ENCODE data around the gene CHRNA9. TPM values are rescaled to one million over a fixed set of nuclear protein-coding genes. Genes with fewer than 3 reads are reported as not detected.

The CHRNA9 gene
- total and polyA plus RNA-seq, 2 experiments from 2014 or later = 0.50 to 1.6 TPM

DNA sequence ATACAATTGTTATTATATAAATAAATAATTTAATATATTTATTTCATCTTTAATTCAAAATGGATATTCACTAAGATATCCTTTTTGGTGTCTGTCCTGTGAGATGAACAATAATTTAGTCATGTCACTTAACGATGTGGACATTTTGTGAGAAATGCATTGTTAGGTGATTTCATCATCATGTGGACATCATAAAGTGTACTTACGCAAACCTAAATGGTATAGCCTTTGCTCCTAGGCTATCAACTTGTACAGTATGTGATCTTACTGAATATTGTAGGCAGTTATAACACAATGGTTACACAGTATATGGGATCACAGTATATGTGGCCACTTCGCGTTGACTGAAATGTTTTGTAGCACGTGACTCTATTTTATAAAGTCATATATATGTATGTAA is 20.2 kb upstream of the CHRNA9 start:
- Histone ChIP-seq H3K9me3 (ENCODE audit: low read depth) (no peaks in the 10 kb centered on the region), H3K9me2 (replicated peaks; ENCODE audit: insufficient read depth) (no peaks in the 10 kb centered on the region), H3K27me3 (no peaks in the 10 kb centered on the region), H3K4me1 (ENCODE audit: insufficient read depth) (peaks cover 15% of the 10 kb centered on the region), H3K36me3 (replicated peaks; ENCODE audit: insufficient read depth, low read depth) (no peaks in the 10 kb centered on the region), H3K4me2 (no peak overlapping the region), H3K4me3 (no peak overlapping the region), H4K20me1 (ENCODE audit: insufficient read depth, poor library complexity, severe bottlenecking) (peaks cover 2% of the 10 kb centered on the region), H3K79me2 (no peaks in the 10 kb centered on the region), H3K27ac (peak overlapping the region; percentile 94), H2AFZ (no peak overlapping the region)
- 91% methylated on average over 5 of the region's 5 CpGs for WGBS (ENCODE audit: low lambda C conversion rate, missing lambda C conversion rate)
- no peak for DNase-seq (ENCODE audit: low spot score)
- TF ChIP-seq, protein P1, sequence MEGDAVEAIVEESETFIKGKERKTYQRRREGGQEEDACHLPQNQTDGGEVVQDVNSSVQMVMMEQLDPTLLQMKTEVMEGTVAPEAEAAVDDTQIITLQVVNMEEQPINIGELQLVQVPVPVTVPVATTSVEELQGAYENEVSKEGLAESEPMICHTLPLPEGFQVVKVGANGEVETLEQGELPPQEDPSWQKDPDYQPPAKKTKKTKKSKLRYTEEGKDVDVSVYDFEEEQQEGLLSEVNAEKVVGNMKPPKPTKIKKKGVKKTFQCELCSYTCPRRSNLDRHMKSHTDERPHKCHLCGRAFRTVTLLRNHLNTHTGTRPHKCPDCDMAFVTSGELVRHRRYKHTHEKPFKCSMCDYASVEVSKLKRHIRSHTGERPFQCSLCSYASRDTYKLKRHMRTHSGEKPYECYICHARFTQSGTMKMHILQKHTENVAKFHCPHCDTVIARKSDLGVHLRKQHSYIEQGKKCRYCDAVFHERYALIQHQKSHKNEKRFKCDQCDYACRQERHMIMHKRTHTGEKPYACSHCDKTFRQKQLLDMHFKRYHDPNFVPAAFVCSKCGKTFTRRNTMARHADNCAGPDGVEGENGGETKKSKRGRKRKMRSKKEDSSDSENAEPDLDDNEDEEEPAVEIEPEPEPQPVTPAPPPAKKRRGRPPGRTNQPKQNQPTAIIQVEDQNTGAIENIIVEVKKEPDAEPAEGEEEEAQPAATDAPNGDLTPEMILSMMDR (IDR thresholded peaks at IDR 0.05; ENCODE audit: poor library complexity) = no peak
- TF ChIP-seq EZH2phosphoT487 (IDR thresholded peaks at IDR 0.05; ENCODE audit: low read depth, severe bottlenecking, unreplicated experiment) (no peak), EZH2 (IDR thresholded peaks at IDR 0.05; ENCODE audit: borderline replicate concordance) (no peak)

DNA sequence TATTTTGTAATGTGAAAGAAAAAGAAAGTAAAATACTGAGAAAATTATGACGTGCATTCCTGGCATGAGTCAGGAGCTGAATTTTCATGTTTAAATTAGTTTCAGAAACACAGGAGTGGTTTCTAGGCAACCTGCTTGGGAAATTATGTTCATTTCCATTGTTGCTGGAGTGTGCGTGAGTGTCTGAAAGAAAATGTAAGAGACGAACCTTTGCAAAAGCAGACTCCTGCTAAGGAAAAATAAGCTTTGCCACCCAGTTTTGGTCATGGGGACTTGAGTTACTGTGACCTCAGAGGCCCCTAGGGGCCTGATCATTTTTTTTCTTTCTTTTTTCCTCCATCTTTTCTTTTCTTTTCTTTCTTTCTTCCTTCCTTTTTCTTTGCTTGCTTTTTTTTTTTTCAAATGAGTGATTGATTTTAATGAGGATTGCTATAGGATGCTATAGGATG is 18.8 kb upstream of the CHRNA9 start:
- Histone ChIP-seq H4K20me1 (ENCODE audit: insufficient read depth, poor library complexity, severe bottlenecking) (peaks cover 2% of the 10 kb centered on the region), H3K4me3 (no peak overlapping the region), H3K27me3 (no peaks in the 10 kb centered on the region), H3K9me3 (ENCODE audit: low read depth) (no peaks in the 10 kb centered on the region), H3K27ac (peak overlapping the region; percentile 94), H2AFZ (peak overlapping the region; percentile 58), H3K9me2 (replicated peaks; ENCODE audit: insufficient read depth) (no peaks in the 10 kb centered on the region), H3K4me1 (ENCODE audit: insufficient read depth) (peaks cover 17% of the 10 kb centered on the region), H3K4me2 (peak overlapping the region; percentile 75), H3K79me2 (no peaks in the 10 kb centered on the region), H3K36me3 (replicated peaks; ENCODE audit: insufficient read depth, low read depth) (no peaks in the 10 kb centered on the region)
- DNase-seq (ENCODE audit: low spot score) = peak; percentile 78
- TF ChIP-seq, protein P1 (IDR thresholded peaks at IDR 0.05; ENCODE audit: poor library complexity) = no peak
- TF ChIP-seq EZH2 (IDR thresholded peaks at IDR 0.05; ENCODE audit: borderline replicate concordance) = no peak
- no peak for TF ChIP-seq EZH2phosphoT487 (IDR thresholded peaks at IDR 0.05; ENCODE audit: low read depth, severe bottlenecking, unreplicated experiment)
- 34% methylated on average over 3 of the region's 3 CpGs for WGBS (ENCODE audit: low lambda C conversion rate, missing lambda C conversion rate)

DNA sequence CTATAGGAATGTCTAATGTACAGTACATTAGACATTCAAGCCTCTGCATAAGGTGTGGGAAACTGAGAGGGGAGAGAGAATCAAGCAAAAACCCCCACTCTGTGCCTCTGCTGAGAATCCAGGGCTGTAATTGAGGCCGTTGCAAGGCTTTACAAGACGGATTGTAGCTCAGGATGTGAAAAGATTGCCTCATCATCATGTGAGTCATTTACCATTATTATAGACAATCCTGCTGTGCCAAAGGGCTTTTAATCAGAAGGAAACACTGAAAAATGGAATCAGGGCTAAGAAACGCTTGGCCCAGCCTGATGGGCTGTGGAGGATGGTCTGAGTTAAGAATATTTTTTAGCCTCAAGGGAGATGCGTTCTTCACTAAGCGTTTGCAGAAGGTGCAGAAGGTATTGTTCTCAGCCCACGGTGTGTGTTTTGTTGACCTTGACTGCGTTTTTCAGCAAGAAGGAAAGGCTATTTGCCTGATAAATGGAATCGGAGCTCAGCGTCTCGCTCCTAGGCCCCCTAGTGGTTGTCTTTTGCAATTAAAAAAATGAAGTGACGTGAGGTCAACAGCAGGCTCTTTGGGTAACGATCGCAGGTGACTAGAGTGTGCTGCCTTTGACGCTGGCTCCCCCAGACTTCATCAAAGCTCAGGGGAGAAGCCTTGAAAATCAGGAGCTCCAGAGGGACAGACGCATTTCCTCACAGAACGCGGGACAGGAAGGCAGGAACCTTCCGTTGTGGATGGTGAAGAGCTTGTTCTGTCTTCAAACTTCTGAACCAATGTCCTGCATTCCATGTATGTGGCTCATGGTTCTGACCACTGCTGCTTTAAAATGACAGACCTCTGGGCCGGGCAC is 18.1 kb upstream of the CHRNA9 start:
- no peaks in the 10 kb centered on the region for H3K79me2 ChIP-seq
- peaks cover 2% of the 10 kb centered on the region for H4K20me1 ChIP-seq (ENCODE audit: insufficient read depth, poor library complexity, severe bottlenecking)
- H3K27ac ChIP-seq = peak overlapping the region; percentile 94
- no peaks in the 10 kb centered on the region for H3K9me3 ChIP-seq (ENCODE audit: low read depth)
- peak overlapping the region; percentile 75 for H3K4me2 ChIP-seq
- peaks cover 24% of the 10 kb centered on the region for H3K4me1 ChIP-seq (ENCODE audit: insufficient read depth)
- H3K27me3 ChIP-seq = no peaks in the 10 kb centered on the region
- WGBS (ENCODE audit: low lambda C conversion rate, missing lambda C conversion rate) = 9% methylated on average over 19 of the region's 19 CpGs
- TF ChIP-seq EZH2 (IDR thresholded peaks at IDR 0.05; ENCODE audit: borderline replicate concordance) = no peak
- TF ChIP-seq, protein P1 (IDR thresholded peaks at IDR 0.05; ENCODE audit: poor library complexity) = peak; percentile 91
- TF ChIP-seq EZH2phosphoT487 (IDR thresholded peaks at IDR 0.05; ENCODE audit: low read depth, severe bottlenecking, unreplicated experiment) = no peak
- H2AFZ ChIP-seq = peak overlapping the region; percentile 58
- DNase-seq (ENCODE audit: low spot score) = peak; percentile 87
- no peaks in the 10 kb centered on the region for H3K36me3 ChIP-seq (replicated peaks; ENCODE audit: insufficient read depth, low read depth)
- H3K9me2 ChIP-seq (replicated peaks; ENCODE audit: insufficient read depth) = no peaks in the 10 kb centered on the region
- peak overlapping the region; percentile 1 for H3K4me3 ChIP-seq
